Measurements from ENCODE around the gene CTXN2.

The CTXN2 gene

DNA sequence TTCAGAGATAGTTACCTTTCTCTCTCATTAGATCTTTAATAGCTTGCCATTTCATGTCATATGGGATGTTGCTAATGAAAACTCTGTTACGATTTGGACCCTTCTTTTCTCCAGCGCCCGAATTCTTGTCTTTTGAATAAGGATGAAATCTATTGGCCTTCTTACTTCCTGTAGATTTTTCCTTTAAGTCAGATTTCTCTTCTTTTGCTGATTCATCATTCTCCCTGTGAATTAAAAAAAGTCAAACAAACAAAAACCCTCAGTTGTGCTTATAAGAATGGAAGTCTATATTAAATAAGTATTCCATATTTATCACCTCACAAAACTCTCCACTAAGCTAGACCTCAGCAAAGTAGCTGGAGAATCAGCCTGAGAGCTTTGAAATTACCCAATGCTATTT lies 22.8 kb upstream of the CTXN2 start:
- FAIRE-seq (no peak), DNase-seq (ENCODE audit: insufficient read length, low spot score) (no peak)

DNA sequence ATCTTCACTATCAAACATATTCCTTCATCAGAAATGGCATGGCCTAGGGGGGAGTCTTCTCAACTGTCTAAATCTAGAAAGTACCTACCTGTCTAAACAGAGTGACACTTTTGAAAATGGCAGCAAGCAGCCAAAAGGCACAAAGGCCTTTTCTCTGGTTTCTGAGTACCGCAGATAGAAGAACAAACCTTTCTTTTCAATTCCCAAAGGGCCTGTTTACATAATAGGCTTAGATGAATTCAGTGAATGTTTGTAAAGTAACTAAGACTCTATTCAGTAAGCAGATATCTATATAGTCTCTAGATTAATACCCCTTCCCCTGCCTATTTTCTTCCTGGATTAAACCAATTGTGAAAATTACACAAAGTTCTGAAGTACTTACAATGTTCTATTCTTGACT lies 20.5 kb upstream of the CTXN2 start:
- FAIRE-seq: no peak
- TF ChIP-seq, protein P1, sequence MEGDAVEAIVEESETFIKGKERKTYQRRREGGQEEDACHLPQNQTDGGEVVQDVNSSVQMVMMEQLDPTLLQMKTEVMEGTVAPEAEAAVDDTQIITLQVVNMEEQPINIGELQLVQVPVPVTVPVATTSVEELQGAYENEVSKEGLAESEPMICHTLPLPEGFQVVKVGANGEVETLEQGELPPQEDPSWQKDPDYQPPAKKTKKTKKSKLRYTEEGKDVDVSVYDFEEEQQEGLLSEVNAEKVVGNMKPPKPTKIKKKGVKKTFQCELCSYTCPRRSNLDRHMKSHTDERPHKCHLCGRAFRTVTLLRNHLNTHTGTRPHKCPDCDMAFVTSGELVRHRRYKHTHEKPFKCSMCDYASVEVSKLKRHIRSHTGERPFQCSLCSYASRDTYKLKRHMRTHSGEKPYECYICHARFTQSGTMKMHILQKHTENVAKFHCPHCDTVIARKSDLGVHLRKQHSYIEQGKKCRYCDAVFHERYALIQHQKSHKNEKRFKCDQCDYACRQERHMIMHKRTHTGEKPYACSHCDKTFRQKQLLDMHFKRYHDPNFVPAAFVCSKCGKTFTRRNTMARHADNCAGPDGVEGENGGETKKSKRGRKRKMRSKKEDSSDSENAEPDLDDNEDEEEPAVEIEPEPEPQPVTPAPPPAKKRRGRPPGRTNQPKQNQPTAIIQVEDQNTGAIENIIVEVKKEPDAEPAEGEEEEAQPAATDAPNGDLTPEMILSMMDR (IDR thresholded peaks at IDR 0.05; ENCODE audit: insufficient read depth, missing control alignments): no peak
- DNase-seq (ENCODE audit: insufficient read length, low spot score): no peak

More for the DNA sequence above, 22.8 kb upstream of the CTXN2 start:
- TF ChIP-seq, protein P1 (IDR thresholded peaks at IDR 0.05; ENCODE audit: insufficient read depth, missing control alignments): no peak

DNA sequence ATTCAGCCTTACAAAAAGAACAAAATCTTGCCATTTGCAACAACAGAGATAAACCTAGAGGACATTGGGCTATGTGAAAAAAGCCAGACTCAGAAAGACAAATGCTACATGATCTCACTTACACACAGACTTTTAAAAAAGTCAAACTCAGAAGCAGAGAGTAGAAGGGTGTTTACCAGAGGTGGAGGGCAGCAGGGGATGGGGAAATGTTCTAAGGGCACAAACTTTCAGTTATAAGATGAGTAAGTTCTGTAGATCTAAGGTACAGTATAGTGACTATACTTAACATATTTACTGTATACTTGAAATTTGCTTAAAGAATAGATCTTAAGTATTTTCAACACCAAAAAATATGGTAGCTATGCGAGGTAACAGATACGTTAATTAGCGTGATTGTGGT lies 16.3 kb upstream of the CTXN2 start:
- TF ChIP-seq, protein P1 (IDR thresholded peaks at IDR 0.05; ENCODE audit: insufficient read depth, missing control alignments): no peak
- no peak for FAIRE-seq
- DNase-seq (ENCODE audit: insufficient read length, low spot score): no peak

DNA sequence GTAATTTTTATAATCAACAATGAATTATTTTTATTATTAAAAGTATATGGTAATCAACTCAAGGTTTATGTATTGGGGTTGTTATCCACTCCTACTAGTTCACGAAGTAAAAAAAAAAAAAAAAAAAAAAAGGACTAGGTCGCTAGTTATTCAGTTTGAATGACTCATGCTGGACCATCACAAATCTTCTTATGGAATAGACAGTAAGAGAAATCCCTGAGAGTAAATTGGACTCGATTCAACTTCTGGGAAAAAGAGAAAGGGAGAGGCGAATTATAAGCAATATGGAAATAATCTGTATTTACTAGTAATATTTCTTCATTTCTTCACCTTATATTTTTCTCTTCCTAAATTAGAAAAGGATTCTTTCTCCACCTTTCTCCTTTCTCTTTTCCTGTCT lies 15.4 kb upstream of the CTXN2 start:
- DNase-seq (ENCODE audit: insufficient read length, low spot score) (no peak), FAIRE-seq (no peak)
- TF ChIP-seq, protein P1 (IDR thresholded peaks at IDR 0.05; ENCODE audit: insufficient read depth, missing control alignments): no peak

DNA sequence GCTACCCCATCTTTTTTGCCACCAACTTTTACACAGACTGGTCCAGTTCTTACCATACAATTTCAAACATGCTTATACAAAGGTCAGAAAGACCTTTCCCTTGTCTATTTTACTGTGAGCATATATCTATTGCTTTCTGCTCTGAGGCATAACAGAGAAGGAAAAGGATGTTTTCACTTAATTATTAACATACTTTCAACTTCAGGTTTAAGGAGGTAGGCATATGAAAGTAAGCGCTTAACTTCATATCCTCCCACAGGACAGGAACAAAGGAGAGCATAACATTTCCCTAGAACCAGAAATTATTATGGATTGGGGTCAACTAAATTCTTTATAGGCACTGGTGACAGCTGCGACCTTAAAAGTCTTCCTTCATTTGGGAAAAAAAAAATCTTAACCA lies 14.5 kb upstream of the CTXN2 start:
- TF ChIP-seq, protein P1 (IDR thresholded peaks at IDR 0.05; ENCODE audit: insufficient read depth, missing control alignments): no peak
- FAIRE-seq: peak; percentile 6

DNA sequence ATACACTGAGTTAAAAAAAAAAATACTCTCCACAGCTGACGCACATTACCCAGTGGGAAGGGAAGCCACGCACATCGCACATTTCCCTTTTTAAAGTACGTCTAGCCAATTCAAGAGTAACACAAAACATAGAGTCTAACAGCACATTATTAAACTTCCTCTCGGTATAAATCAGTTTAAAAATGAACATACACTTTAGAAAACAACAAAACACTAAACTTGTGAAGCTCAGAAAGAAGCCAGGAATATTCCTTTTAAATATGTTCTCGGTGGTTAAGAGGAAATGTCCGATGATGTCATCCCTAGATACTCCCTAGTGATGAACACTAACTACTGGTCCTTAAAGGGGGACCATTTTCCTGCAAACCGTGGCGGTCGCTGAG lies 14.1 kb upstream of the CTXN2 start:
- TF ChIP-seq, protein P1 (IDR thresholded peaks at IDR 0.05; ENCODE audit: insufficient read depth, missing control alignments): no peak
- FAIRE-seq (no peak), DNase-seq (ENCODE audit: insufficient read length, low spot score) (no peak)

More for the DNA sequence above, 14.5 kb upstream of the CTXN2 start:
- DNase-seq (ENCODE audit: insufficient read length, low spot score): no peak

DNA sequence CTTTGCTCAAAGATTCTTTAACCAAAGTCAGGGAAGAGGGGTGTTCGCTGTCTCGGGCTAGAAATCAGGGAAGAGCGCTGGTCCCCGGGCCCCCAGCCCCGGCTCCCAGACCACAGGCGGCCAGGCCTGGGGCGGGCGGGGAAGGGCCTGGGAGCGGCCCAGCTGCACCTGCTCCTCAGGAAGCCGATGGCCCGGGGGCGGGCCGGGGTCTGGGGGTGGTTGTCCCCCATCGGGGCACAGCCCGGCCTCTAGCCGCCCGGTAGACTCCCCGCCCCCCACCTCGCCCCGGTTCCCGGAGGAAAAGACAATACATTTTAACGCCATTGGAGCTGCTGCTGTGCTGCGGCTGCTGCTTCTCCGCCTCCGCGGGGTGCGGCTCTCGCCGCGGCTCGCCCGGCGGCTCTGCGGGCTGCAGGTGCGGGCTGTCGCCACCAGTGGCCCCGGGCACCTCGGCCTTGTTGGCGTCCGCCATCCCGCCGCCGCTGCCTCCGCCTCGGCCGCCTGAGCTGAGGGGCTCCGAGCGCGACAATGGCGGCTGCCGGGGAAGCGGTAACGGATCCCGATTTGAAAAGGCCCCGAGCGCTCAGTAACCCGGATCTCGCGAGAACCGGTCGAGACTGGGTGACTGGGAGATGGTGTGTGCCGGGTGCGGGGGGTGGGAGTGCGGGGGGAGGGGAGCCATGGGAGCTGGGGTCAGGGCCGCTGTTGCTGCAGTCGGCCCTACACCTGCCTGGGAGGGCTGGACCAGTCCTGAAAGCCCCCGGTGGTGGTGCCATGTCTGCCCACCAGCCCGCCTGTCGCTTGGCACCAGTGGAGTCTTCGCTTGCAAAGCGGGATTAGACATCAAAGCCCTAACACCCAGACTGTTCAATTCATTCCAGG lies 13.5 kb upstream of the CTXN2 start, which contains the start of gene MYEF2:
MYEF2 (minus strand) TSS at position 530 of the 882 bp plus-strand sequence; CDS start at position 472, 58 bp downstream.
- TF ChIP-seq, protein P1 (IDR thresholded peaks at IDR 0.05; ENCODE audit: insufficient read depth, missing control alignments): no peak
- DNase-seq (ENCODE audit: insufficient read length, low spot score) (peak; percentile 45), FAIRE-seq (no peak)

Data from D721Med (cell line).